GM19467 (cell line): ENCODE measurements around the gene E2F2.
A peak's percentile ranks its signal among the peaks of the same experiment; 100 is the strongest.

Source experiments
- ATAC-seq: cut with Tn5 transposase; IDR thresholded peaks from one replicate; pipeline ENCODE4 v1.9.1; 2021; ENCODE audit warnings: mild to moderate bottlenecking, moderate library complexity; ENCODE audit not compliant: unreplicated experiment

The E2F2 gene

DNA sequence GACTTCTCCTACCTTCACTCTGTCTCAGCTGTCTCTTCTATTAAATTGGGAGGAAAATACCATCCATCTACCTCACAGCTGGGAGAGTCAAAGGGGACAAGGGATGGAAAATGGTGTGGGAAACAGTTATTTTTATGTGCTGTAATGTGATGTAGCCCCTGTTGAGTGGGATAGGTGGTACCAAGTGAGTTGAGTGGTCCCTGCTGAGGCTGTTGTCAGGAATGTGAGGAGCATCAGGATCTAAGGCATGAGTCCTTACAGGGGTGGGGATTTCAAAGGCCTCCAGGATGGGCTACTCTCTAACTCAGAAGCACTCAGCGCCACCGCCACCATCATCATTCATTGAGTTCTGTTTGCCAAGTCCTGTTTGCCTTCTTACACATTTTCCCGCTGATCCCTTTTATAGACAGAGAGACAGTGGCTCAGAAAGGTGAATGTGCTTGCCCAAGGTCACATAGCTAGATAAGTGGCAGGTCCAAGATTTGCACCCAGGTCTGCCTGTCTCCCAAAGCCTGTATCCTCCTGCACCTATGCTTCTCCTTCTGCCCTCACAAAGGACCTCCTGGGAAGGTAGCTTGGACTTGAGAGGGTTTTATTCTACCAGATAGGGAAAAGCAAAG, 32.8 kb upstream of the E2F2 start:
- ATAC-seq: no peak

DNA sequence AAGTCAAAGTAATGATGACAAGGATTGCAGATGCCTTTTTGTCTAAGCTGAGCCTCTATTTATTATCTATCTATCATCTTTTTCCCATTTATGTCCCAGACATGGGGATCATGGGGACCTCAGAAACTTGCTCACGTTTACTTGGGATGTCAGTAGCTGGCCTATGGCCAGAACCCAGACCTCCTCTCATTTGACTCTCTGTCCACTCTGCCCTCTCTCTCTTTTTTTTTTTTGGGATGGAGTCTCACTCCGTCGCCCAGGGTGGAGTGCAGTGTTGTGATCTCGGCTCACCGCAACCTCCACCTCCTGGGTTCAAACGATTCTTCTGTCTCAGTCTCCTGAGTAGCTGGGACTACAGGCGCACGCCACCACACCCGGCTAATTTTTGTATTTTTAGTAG, 32.0 kb upstream of the E2F2 start:
- no peak for ATAC-seq

DNA sequence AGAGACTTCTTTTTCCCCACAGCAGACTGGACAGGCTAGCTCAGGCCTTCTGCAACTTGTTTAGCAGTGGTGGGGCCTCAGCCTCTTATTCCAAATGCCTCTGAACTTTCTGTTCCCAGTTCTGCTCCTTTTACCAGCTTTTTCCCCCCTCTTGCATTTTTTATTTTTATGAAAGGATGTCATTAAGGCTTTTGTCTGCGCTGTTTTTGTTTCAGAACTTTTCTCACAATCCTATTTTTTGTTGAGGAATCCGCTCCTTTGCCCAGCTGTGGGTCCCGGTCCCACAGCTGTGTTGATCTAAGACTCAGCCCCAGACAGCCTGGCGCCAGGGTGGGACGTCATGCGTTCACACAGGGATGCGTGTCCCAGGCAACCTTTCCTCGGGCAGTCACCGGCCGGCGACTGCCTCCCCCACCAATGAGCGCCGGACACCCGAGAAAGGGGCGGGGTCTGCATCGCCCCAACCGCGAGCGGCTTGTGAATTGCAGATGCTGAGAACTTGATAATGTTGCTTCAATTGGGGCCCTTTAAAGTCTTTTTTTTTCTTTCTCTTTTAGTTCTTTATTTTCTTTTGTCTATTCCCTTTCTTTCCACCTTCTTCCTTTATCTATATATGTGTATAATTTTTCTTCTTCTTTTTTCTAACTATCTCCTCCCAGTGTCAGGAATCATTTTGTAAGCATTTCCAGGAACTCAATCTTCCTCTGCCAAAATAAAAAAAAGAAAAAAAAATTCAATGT, 31.3 kb upstream of the E2F2 start:
- ATAC-seq: no peak

DNA sequence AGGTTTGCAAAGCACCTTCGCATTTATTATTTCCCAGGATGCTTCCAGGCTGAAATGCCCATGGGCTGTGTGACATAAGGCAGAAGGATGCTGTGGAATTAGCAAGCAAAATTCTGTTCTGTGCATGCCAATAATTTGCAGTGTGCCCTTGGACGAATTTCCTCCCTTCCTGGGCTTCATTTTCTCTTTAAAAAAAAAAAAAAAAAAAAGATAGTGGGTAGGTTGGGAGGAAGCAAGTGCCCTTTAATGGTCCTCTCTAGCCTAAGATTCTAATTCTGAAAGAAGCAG, 30.7 kb upstream of the E2F2 start:
- ATAC-seq: no peak

DNA sequence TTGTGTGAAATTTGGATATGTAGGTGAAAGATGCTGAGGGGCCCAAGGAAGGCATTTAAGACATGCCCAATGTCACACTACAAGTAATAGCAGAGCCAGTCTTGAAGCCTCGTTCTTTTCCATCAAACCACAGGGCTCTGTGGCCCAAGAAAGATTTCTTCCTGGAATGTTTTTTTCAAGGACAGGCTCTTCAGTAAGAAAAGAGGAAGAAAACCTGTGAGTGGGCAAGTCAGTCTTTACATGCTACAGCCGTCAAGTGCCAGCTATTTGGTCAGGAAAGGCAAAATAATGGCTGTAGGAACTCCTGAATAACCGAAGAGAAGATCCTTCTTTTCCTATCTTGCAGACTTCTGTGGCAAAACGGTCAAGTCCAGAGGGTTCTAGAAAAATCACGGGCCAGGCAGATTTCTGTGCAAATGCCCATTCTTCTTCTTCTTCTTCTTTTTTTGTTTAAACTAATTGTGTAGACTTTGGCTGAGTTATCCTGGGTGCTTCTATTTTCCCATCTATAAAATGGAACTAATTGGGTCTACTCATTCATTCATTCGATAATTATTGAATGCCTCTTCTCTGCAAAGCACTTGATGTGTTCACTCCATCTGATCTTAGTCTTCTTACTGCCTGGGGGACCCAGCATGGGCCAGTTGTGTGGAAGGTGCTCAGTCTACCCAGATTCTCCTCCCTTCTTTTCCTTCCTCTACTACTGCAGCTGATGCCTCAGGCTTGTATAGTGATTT, 30.2 kb upstream of the E2F2 start:
- ATAC-seq: no peak

DNA sequence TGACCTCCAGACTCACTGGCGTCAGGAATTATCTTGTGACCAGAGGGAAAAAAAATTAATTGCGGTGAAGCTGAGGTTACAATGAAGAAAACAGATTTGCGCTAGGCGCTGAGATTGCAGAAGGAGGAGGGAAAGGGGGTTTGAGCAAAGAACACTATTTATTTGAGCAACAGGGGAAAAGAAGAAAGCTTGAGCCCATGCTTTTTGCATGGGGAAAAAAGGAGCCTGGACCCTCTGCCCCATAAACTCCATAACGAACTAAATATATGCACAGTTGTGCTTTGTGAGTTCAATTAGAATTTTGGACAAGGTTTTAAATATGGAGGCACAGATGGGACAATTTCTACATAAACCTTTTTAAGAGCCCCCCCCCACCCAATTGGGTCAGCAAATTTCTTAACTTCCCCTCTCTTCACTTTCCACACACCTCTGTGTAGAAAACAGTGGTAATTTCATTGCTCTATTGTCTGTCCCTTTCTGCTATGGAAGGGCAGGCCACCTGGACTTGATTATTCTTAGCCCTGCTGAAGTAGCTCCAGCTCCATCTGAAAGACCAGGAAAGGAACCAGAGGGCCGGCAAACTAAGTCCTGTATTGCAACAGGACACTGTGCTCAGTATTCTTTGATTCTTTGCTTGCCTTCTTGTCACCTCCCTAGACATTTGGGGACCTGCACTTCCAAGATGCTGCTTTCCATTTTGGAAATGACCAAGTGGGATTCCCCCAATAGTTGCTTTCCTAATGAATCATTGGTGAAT, 29.1 kb upstream of the E2F2 start:
- ATAC-seq: no peak

DNA sequence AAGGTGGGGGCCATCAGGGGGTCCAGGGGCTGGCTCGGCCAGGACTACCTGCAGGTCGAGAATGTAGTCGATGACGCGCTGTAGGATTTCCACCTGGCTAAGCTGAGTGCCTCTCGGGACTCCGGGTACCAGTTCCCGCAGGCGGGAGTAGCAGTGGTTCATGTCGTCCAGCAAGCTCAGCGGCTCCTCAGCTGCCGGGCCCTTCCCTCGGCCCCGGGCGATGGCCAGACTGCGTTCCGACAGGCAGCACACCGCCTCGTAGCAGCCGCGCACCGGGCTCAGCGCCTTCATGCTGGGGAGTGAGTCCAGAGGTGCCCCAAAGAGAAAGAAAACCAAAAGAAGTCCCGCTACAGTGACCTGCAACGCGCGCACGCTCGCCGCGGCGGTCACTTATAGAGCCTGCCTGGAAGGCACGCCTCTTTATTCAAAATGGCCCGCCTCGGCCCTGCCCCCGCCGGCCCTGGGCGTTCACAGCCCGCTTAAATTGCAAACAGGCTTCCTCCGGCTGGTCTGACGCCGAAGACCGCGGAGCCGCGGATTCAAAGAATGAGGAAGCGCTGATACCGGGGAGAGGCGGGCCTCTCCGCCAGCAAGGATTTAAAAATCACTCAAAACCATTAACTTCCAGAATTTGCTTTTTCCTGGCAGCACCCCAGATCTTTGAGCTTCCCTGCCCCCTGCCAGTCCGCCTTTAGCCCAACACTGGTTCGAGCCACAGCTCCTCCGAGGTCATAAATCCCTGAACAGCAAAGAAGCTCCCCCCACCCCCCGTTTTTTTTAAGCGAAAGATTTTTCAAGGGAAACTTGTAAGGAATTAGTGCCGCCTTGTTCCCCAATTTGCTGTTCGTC, 28.3 kb upstream of the E2F2 start, which contains the start of gene ID3:
Gene ID3 (minus strand): TSS at position 366 of the 849 bp plus-strand sequence. CDS start 75 bp downstream, at position 291.
- peak; percentile 51 for ATAC-seq

DNA sequence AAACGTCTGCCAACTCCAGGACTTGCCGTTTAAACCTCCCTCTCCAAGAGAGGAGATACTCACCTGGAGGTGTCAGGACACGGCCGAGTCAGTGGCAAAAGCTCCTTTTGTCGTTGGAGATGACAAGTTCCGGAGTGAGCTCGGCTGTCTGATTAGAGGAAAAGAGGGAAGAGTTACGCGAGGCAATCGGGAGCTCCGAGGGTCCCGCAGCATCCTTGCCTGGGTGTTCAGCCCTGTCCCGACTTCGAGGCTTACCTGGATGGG, 27.8 kb upstream of the E2F2 start:
- ATAC-seq: no peak

DNA sequence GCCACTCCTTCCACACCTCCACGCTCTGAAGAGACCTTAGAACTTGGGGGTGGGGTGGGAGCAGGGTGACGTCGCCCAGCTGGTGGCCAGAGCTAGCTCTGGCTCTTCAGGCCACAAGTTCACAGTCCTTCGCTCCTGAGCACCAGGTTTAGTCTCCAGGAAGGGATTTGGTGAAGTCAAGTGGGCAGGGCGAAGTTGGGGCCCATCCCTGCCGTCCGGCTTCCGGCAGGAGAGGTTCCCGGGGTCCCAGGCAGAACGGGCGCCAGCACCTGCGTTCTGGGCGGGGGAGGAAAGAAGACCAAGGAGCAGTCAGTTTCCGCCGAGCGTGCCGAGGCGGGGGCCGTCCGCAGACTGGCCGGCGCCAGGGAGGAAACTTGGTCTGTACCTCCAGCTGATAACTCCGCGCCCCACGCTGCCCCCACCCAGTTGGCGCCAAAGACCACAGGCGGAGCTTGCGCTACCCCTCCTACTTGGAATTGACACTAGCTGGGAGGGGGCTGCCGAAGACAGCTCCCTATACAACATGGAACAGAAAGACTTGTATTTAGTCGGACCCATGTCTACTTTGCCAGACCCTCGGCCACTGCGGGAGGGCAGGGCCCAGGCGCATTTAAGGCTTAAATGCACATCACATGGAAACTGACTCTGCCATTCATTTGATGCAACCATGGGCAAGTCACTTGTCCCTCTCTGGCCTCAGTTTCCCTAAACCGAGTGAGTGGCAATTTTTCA, 27.3 kb upstream of the E2F2 start:
- no peak for ATAC-seq

DNA sequence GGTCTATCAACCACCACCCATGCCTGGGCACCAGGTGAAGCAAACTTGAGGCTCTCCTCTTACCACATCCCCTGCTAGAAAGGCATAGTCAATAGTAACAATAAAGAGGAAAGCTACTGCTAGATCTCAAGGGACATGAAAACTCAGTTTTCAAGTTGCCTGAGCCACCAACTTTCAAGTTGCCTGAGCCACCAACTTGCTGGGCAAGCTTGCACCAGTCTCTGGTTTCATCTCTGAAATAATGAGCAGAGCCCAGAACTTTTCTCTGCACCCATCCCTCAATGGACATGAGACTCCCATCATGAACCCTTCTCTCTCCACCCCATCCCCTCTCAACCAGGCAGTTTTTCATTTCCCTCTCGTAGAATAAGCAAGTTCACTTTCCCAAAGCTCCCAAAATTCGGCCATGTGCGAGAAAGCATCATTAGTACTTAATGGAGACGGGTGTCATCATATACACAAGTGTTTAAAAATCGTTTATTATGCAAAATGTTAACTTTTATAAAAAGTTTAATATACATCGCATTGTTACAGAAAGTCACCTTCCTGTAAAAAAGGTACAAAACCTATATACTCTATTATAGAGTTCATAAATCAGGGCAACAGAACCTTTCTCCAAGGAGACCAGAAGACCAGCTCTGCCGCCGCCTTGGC, 26.6 kb upstream of the E2F2 start:
- ATAC-seq: no peak

DNA sequence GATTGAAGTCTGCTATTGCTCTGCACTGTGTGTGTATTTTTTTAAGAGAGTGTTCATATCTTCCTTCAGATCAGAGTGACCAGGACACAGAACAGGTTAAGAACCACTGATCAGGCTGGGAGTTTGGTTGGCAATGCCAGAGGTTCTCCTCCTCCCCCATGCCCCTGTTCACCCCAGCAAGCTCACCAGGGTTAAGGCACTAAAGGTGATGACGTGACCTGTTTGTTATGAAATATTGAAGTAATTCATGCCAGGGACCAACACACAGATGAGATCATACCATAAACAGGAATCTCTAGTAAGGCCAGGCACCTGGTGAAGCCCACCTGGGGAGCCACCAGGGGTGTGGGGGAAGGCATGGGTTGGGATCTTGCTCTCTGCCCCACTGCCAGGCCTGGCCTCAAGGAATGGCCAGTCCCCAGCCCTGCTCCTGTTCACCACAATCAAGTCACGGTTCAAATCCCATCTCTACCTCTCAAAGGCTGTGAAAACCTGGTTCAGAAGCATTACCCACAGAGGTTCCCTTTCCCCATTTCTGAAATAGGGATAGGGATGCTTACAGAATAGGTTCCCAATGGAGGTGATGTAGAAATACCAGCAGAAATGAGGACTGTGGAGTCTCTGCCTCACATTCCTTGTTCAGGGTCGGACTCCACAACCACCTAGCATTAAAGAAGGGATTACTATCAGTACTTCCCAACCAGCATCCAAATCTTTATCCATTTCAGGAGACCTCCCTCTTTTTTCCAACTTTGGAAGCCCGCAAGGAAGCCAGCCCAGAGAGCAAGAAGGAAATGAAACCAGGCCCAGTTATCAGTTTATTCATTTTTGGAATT, 25.8 kb upstream of the E2F2 start:
- no peak for ATAC-seq

DNA sequence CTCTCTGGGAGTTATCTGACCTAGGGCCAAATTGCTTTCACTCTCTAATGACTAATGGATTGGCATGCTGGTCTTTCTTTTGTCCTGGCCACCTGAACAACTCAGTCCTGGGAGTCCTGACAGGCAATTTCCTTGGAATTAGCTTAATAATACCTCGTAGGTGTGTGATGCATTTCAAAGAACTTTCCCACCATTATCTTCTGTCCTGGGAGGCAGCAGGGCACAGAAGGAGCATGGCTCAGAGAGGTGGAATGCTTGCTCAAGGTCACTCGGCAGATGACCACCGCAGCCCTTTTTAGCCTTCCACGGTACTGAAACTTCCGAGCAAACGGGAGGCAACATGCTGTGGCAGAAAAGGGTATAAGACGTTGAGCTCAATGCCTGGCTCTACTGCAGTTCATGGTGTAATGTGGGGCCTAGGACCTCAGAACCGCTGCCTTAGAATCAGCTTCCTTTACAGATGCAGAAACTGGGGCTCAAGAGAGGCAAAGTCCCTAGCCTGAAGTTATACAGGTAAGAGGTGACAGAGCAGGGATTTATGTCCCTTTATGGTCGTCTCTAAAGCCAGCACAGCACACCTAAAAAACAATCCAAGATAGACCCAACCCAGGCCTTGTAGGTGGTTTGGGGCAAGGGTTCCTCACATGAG, 25.1 kb upstream of the E2F2 start:
- no peak for ATAC-seq

DNA sequence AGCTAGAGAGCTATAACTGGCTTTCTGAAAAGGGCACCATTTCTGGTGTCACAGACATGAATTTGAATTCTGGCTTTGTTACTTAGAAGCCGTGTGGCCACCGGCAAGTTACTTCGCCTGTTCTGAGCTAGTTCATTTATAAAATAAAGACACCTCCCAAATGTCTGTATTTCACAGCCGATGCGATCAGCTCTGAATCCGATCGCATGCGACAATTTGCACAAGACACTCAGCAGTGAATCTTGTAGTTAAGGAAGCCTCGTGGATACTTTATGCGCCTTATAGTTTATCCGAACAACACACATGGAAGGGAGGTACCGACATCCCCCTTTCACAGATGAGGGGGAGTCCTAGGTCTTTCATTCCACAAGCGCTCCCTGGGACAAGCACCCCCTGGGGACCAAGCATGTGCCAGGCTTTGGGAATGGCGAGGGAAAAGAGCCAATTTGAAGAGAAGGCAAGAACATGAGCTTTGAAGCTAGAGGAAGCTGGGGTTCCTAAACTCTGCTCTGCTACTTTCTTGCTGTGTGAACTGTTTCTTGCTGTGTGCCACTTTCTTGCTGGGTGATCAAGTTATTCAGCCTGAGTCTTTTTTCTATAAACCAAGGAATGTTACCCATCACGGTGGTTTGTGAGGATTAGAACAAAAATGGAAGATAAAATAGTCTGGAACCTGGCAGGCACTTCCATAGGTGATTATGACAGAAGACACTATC, 24.4 kb upstream of the E2F2 start:
- no peak for ATAC-seq

DNA sequence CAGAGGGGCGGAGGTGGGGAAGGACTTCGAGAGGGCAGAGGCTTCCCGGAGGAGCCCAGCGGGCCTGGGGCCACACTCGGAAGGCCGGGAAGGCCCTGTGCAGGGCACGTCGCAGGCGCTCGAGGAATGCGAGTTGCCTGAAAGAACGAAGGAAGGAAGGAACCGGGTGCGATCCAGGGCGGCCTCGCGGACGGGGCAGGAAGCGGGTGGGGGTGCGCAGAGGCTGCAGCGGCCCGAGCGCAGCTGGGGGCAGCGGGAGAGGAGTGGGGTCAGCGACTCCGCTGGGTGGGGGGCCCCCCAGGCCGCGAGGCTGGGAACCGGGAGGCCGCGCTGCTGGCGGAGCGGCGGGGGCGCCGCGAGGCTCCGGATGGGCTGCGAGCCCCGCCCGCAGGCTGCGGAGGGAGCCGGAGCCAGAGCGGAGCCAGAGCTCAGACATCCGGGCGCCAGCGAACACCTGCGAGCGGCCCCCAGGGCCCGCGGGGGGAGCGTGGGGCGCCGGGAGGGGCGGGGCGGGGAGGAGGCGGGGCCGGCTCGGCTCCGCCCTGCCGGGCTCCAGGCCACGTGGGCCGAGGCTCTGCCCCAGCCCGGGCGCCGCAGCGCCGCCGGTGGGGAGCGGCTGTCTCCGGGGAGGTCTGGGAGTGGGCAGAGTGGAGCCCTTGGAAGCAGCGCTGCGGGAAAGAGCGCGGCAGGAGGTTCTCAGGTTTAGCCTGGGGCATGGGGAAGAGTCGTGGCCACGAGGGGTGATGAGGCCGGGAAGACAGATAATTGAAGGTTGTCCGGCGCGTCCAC, 23.6 kb upstream of the E2F2 start:
- ATAC-seq: peak; percentile 45

DNA sequence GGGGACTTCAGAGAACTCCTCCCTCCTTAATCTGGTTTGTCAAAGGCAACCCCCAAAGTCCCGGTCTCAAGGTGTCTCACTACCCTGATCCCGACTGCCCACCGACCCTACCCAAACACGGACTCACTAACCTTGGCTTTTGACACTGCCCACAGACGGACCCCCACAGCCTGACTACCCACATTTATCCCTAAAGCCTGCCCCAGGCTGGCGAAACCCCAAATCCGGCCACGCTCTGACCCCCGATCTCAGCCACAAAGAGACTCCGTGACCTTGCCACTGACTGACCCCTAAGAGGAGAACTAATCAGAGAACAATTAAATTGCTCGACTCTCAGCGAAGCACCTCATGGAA, 23.1 kb upstream of the E2F2 start:
- no peak for ATAC-seq

DNA sequence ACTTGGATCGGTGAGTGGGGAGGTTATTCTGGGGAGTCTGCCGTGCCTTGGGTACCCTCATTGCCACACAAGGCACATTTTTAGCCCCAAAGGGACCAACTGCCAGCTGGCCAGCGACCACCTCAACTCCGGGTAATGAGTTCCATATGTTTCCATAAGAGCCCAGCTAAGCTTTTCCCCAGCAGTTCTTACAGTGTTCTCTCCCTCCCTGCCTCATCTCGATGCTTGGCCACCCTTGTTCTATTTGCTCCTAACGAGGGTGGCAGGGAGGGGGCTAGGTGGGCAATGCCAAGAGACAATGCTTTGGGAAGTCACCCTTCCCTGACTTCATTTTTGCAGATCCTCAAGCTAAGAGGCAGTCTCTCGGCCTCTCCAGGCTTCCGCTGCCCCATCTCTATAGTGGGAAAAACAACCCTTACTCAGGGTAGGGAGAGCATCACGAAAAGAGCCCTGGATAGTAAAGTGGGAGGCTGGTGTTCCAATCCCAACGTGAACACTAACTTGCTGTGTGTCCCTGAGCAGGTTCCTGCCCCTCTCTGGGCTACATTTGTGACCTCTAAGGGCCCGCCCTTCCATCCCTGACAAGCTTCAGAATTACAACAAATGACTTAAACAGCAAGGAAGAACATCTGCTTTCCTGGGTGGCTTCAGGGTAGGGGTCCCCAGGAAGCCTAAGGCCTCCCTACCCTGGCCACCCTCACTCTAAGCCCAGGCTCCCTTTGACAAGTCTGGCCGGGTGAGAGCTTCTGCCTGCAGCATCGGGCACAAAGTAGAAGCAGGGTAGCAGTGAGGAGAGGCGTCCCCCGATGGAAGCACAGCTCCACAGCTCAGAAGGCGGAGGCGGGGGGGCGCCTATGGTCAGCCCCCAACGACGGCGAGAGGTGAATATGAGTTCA, 22.4 kb upstream of the E2F2 start:
- ATAC-seq: no peak
